Left ventricle myocardium inferior (tissue), 1 donor: ENCODE results near the gene LRBA. TPM values are rescaled to one million over a fixed set of nuclear protein-coding genes. Genes with fewer than 3 reads are reported as not detected.

Source experiments
- DNase-seq: peaks from one replicate; pipeline ENCODE4 v3.0.0-alpha.2; 2020
- H3K27ac ChIP-seq: fragments of 200-600 bp; replicated peaks from 2 replicates; pipeline ENCODE4 v1.8.0; 2021
- H3K27me3 ChIP-seq: fragments of 200-600 bp; 2 replicates; pipeline ENCODE4 v1.8.0; 2021; ENCODE audit warnings: low read depth
- H3K36me3 ChIP-seq: fragments of 200-600 bp; 2 replicates; pipeline ENCODE4 v1.8.0; 2021
- H3K4me1 ChIP-seq: fragments of 200-600 bp; 2 replicates; pipeline ENCODE4 v1.8.0; 2021
- H3K4me3 ChIP-seq: fragments of 200-600 bp; 2 replicates; pipeline ENCODE4 v1.8.0; 2021; ENCODE audit warnings: mild to moderate bottlenecking, moderate library complexity
- H3K9me3 ChIP-seq: fragments of 200-600 bp; replicated peaks from 2 replicates; pipeline ENCODE4 v1.8.0; 2021
- CTCF ChIP-seq: fragments of 200-600 bp; IDR thresholded peaks from 2 replicates; pipeline ENCODE4 v1.8.0; 2021; ENCODE audit warnings: antibody characterized with exemption, mild to moderate bottlenecking, borderline replicate concordance
- intact Hi-C: fragments of 100-400 bp; cut with micrococcal nuclease; formaldehyde crosslinking; loops from one replicate; pipeline ENCODE4 v1.11.0; 2022
- total RNA-seq: library from RNA; stranded (reverse); fragmentation: NEBNext Ultra II Directional; extraction: Animal tissue kit (Norgen Biotek cat#: 25700); gene quantifications from one replicate; pipeline ENCODE4 v1.2.1, GENCODE V29; 2021
- donor health status: DM: no; HTN: yes; CAD: no; lungs with severe emphysema.

LRBA gene
- total RNA-seq, 1 donor from 2014 or later = 19.1 TPM

GRCh38 chr4:150708004-150708403 lies 307.1 kb downstream of the LRBA start:
- TF ChIP-seq CTCF = no peak
- Histone ChIP-seq H3K36me3 (no peaks in the 10 kb centered on the region), H3K27me3 (no peaks in the 10 kb centered on the region), H3K9me3 (no peaks in the 10 kb centered on the region), H3K4me1 (no peaks in the 10 kb centered on the region), H3K27ac (no peak overlapping the region), H3K4me3 (no peak overlapping the region)
- intact Hi-C loops = no loop called here
- DNase-seq = no peak

GRCh38 chr4:150699599-150699998 lies 315.5 kb downstream of the LRBA start:
- H3K27ac ChIP-seq = no peak overlapping the region
- DNase-seq = no peak
- no peak for TF ChIP-seq CTCF
- H3K36me3 ChIP-seq = no peaks in the 10 kb centered on the region
- H3K4me1 ChIP-seq = no peaks in the 10 kb centered on the region
- H3K4me3 ChIP-seq = no peak overlapping the region
- H3K9me3 ChIP-seq = no peaks in the 10 kb centered on the region
- intact Hi-C loops = no loop called here
- no peaks in the 10 kb centered on the region for H3K27me3 ChIP-seq

- H3K36me3 ChIP-seq = no peaks in the 10 kb centered on the region
- H3K4me3 ChIP-seq = no peak overlapping the region
- H3K9me3 ChIP-seq = no peaks in the 10 kb centered on the region
- TF ChIP-seq CTCF = no peak
- H3K27ac ChIP-seq = no peak overlapping the region
- DNase-seq = no peak
- no peaks in the 10 kb centered on the region for H3K27me3 ChIP-seq
- intact Hi-C loops = no loop called here
- no peaks in the 10 kb centered on the region for H3K4me1 ChIP-seq
Observed at GRCh38 chr4:150695162-150695561, 319.9 kb downstream of the LRBA start.

GRCh38 chr4:150694438-150694837 lies 320.6 kb downstream of the LRBA start:
- intact Hi-C loops = no loop called here
- Histone ChIP-seq H3K36me3 (no peaks in the 10 kb centered on the region), H3K4me1 (no peaks in the 10 kb centered on the region), H3K9me3 (no peaks in the 10 kb centered on the region), H3K27ac (no peak overlapping the region), H3K27me3 (no peaks in the 10 kb centered on the region), H3K4me3 (no peak overlapping the region)
- TF ChIP-seq CTCF = no peak
- DNase-seq = no peak

- Histone ChIP-seq H3K9me3 (no peaks in the 10 kb centered on the region), H3K4me3 (no peak overlapping the region), H3K4me1 (no peaks in the 10 kb centered on the region), H3K36me3 (no peaks in the 10 kb centered on the region), H3K27ac (no peak overlapping the region), H3K27me3 (no peaks in the 10 kb centered on the region)
- intact Hi-C loops = no loop called here
- no peak for TF ChIP-seq CTCF
- no peak for DNase-seq
Observed at GRCh38 chr4:150683775-150684350, 331.2 kb downstream of the LRBA start.
